Right cardiac atrium (tissue), 5 donors: Measurements from ENCODE around the gene TMEM47. TPM values are rescaled to one million over a fixed set of nuclear protein-coding genes. Genes with fewer than 3 reads are reported as not detected.

ENCODE experiments used
- ATAC-seq, 2 donors: fragments of 200-7000 bp; cut with Tn5 transposase; one replicate each; pipeline versions ENCODE4 v1.8.0 to v1.9.1; 2020; ENCODE audit warnings: moderate library complexity in 2 of 2, mild to moderate bottlenecking in 1 of 2
- DNase-seq, 3 donors: peaks; one replicate each; pipeline ENCODE4 v3.0.0-alpha.2; 2020
- H3K27ac ChIP-seq: one replicate; pipeline ENCODE4 v1.5.1; 2013; ENCODE audit warnings: mild to moderate bottlenecking, low read length, control low read depth, moderate library complexity
- H3K27me3 ChIP-seq: one replicate; pipeline ENCODE4 v1.6.1; 2013; ENCODE audit not compliant: control insufficient read depth, insufficient read depth
- H3K4me1 ChIP-seq: one replicate; pipeline ENCODE4 v1.6.1; 2013; ENCODE audit warnings: low read length; ENCODE audit not compliant: control insufficient read depth, insufficient read depth
- H3K4me3 ChIP-seq: one replicate; pipeline ENCODE4 v1.5.1; 2013; ENCODE audit warnings: low read length, control low read depth
- H3K9me3 ChIP-seq: one replicate; pipeline ENCODE4 v1.6.1; 2013; ENCODE audit warnings: low read length; ENCODE audit not compliant: control insufficient read depth
- WGBS: extraction: QIAGEN DNeasy Blood & Tissue Kit; methylation state at CpG from one replicate; pipeline ENCODE4 v1.1.7; 2013; 5-methylcytosine and 5-hydroxymethylcytosine counted together
- intact Hi-C, 4 donors: fragments of 100-400 bp; cut with DNase I; formaldehyde crosslinking; loops; one replicate each; pipeline versions ENCODE4 v1.11.0 to v1.14.0; 2022 to 2023
- polyA plus RNA-seq: library from polyadenylated mRNA; stranded (reverse); fragments of 200-250 nt; gene quantifications from one replicate; pipeline ENCODE4 v1.2.3, GENCODE V29; 2013
- total RNA-seq, 4 donors: library from RNA; stranded (reverse); fragmentation: NEBNext Ultra II Directional; extraction: Animal tissue kit (Norgen Biotek cat#: 25700); gene quantifications; one replicate each; pipeline ENCODE4 v1.2.1, GENCODE V29; 2021
- donor health status: healthy with polysubstance abuse.
- donor health status: DM: no; HTN: yes; CAD: no.
- donor health status: DM: no; HTN: no; CAD: no.
- donor health status: DM: no; HTN: yes; CAD: no; lungs with severe emphysema.
- donor health status: DM: yes; HTN: yes; CAD: no.

TMEM47 gene
- total and polyA plus RNA-seq, 5 donors, result 29.4 to 44.9 (median 40.7) TPM

GRCh38 chrX:34638116-34638515 is 19.0 kb downstream of the TMEM47 start:
- Histone ChIP-seq H3K4me3 (no peak overlapping the region), H3K27ac (no peak overlapping the region), H3K4me1 (peaks cover 4% of the 10 kb centered on the region), H3K27me3 (no peaks in the 10 kb centered on the region), H3K9me3 (no peaks in the 10 kb centered on the region)
- DNase-seq (no peak), ATAC-seq (no peak)
- intact Hi-C loops, result no loop called here
- 34% methylated on average over 1 of the region's 1 CpG for WGBS

GRCh38 chrX:34634349-34634748 is 22.7 kb downstream of the TMEM47 start:
- Histone ChIP-seq H3K27ac (no peak overlapping the region), H3K4me3 (no peak overlapping the region), H3K9me3 (no peaks in the 10 kb centered on the region), H3K4me1 (peaks cover 2% of the 10 kb centered on the region), H3K27me3 (no peaks in the 10 kb centered on the region)
- intact Hi-C loops, result no loop called here
- WGBS, result 79% methylated on average over 2 of the region's 2 CpGs
- ATAC-seq (no peak), DNase-seq (no peak)

- DNase-seq (no peak), ATAC-seq (no peak)
- Histone ChIP-seq H3K27me3 (no peaks in the 10 kb centered on the region), H3K4me3 (no peak overlapping the region), H3K27ac (no peak overlapping the region), H3K9me3 (no peaks in the 10 kb centered on the region), H3K4me1 (peaks cover 2% of the 10 kb centered on the region)
- WGBS, result 46% methylated on average over 3 of the region's 3 CpGs
- intact Hi-C loops, result no loop called here
Observed at GRCh38 chrX:34632384-34632783, 24.7 kb downstream of the TMEM47 start.

GRCh38 chrX:34631479-34632220 is 25.4 kb downstream of the TMEM47 start:
- intact Hi-C loops, result no loop called here
- no peaks in the 10 kb centered on the region for H3K27me3 ChIP-seq
- no peak overlapping the region for H3K27ac ChIP-seq
- H3K4me1 ChIP-seq, result peaks cover 2% of the 10 kb centered on the region
- no peak for ATAC-seq
- WGBS, result 26% methylated on average over 3 of the region's 3 CpGs
- DNase-seq, result no peak
- no peak overlapping the region for H3K4me3 ChIP-seq
- no peaks in the 10 kb centered on the region for H3K9me3 ChIP-seq

- Histone ChIP-seq H3K4me3 (no peak overlapping the region), H3K27me3 (no peaks in the 10 kb centered on the region), H3K4me1 (peaks cover 2% of the 10 kb centered on the region), H3K9me3 (no peaks in the 10 kb centered on the region), H3K27ac (no peak overlapping the region)
- no peak for DNase-seq
- 74% methylated on average over 3 of the region's 3 CpGs for WGBS
- peak in 1 of 2 donors; percentile 57 for ATAC-seq
- intact Hi-C loops, result no loop called here
Observed at GRCh38 chrX:34629572-34629971, 27.5 kb downstream of the TMEM47 start.

- no peaks in the 10 kb centered on the region for H3K4me1 ChIP-seq
- no peaks in the 10 kb centered on the region for H3K27me3 ChIP-seq
- intact Hi-C loops, result no loop called here
- peak; percentile 52 to 81 for ATAC-seq
- no peak for DNase-seq
- no peak overlapping the region for H3K27ac ChIP-seq
- H3K4me3 ChIP-seq, result no peak overlapping the region
- H3K9me3 ChIP-seq, result no peaks in the 10 kb centered on the region
- 48% methylated on average over 2 of the region's 2 CpGs for WGBS
Observed at GRCh38 chrX:34624416-34624815, 32.7 kb downstream of the TMEM47 start.

GRCh38 chrX:34619920-34620319 is 37.2 kb downstream of the TMEM47 start:
- intact Hi-C loops, result no loop called here
- Histone ChIP-seq H3K4me1 (no peaks in the 10 kb centered on the region), H3K4me3 (no peak overlapping the region), H3K27me3 (no peaks in the 10 kb centered on the region), H3K27ac (no peak overlapping the region), H3K9me3 (no peaks in the 10 kb centered on the region)
- DNase-seq (no peak), ATAC-seq (no peak)
- 34% methylated on average over 2 of the region's 2 CpGs for WGBS

GRCh38 chrX:34612036-34612435 is 45.0 kb downstream of the TMEM47 start:
- H3K27ac ChIP-seq, result no peak overlapping the region
- H3K27me3 ChIP-seq, result no peaks in the 10 kb centered on the region
- H3K4me3 ChIP-seq, result no peak overlapping the region
- DNase-seq (no peak), ATAC-seq (no peak)
- 56% methylated on average over 4 of the region's 4 CpGs for WGBS
- intact Hi-C loops, result no loop called here
- H3K9me3 ChIP-seq, result no peaks in the 10 kb centered on the region
- H3K4me1 ChIP-seq, result no peaks in the 10 kb centered on the region

- Histone ChIP-seq H3K27me3 (no peaks in the 10 kb centered on the region), H3K4me3 (no peak overlapping the region), H3K4me1 (no peaks in the 10 kb centered on the region), H3K27ac (no peak overlapping the region), H3K9me3 (no peaks in the 10 kb centered on the region)
- intact Hi-C loops, result no loop called here
- 98% methylated on average over 1 of the region's 1 CpG for WGBS
- no peak for ATAC-seq
- DNase-seq, result no peak
Observed at GRCh38 chrX:34598362-34598761, 58.7 kb downstream of the TMEM47 start.

- no peak for DNase-seq
- ATAC-seq, result no peak
- H3K4me1 ChIP-seq, result no peaks in the 10 kb centered on the region
- 81% methylated on average over 3 of the region's 3 CpGs for WGBS
- no peaks in the 10 kb centered on the region for H3K27me3 ChIP-seq
- no peaks in the 10 kb centered on the region for H3K9me3 ChIP-seq
- H3K27ac ChIP-seq, result no peak overlapping the region
- intact Hi-C loops, result no loop called here
- H3K4me3 ChIP-seq, result no peak overlapping the region
Observed at GRCh38 chrX:34586936-34587335, 70.1 kb downstream of the TMEM47 start.

GRCh38 chrX:34586346-34586911 is 70.7 kb downstream of the TMEM47 start:
- intact Hi-C loops, result no loop called here
- no peak overlapping the region for H3K4me3 ChIP-seq
- DNase-seq (no peak), ATAC-seq (no peak)
- H3K27ac ChIP-seq, result no peak overlapping the region
- H3K27me3 ChIP-seq, result no peaks in the 10 kb centered on the region
- WGBS, result 70% methylated on average over 4 of the region's 4 CpGs
- no peaks in the 10 kb centered on the region for H3K4me1 ChIP-seq
- H3K9me3 ChIP-seq, result no peaks in the 10 kb centered on the region
